WTC11 (cell line): ENCODE data around the gene FMC1. TPM values are rescaled to one million over a fixed set of nuclear protein-coding genes. Genes with fewer than 3 reads are reported as not detected.

ENCODE experiments used
- ATAC-seq: fragments of 200-7000 bp; cut with Tn5 transposase; 2 replicates; pipeline ENCODE4 v1.10.0; 2021; ENCODE audit warnings: mild to moderate bottlenecking, moderate library complexity
- CTCF ChIA-PET: fragments of 300-600 bp; sonication (Branson Sonifier 250); formaldehyde crosslinking; loops from one replicate; lab custom pipeline; 2021; ENCODE audit warnings: antibody characterized with exemption; lab: Charles Lee
- POLR2A ChIA-PET: fragments of 350-600 bp; sonication (Branson Sonifier 250); formaldehyde crosslinking; loops from one replicate; lab custom pipeline; 2021; ENCODE audit warnings: antibody characterized with exemption; lab: Charles Lee
- DNase-seq: peaks from one replicate; pipeline ENCODE4 v3.0.0; 2021; ENCODE audit warnings: low spot score
- H3K27ac Mint-ChIP-seq: 2 replicates; pipeline ENCODE4 v1.8.0; 2021; ENCODE audit warnings: mixed read lengths
- H3K27me3 Mint-ChIP-seq: 2 replicates; pipeline ENCODE4 v1.8.0; 2021; ENCODE audit warnings: low read depth, mild to moderate bottlenecking, moderate library complexity, mixed read lengths
- H3K36me3 Mint-ChIP-seq: 2 replicates; pipeline ENCODE4 v1.8.0; 2021; ENCODE audit warnings: mixed read lengths
- H3K4me1 Mint-ChIP-seq: 2 replicates; pipeline ENCODE4 v1.8.0; 2022; ENCODE audit warnings: mixed read lengths
- H3K4me3 Mint-ChIP-seq: 2 replicates; pipeline ENCODE4 v1.8.0; 2021; ENCODE audit warnings: mild to moderate bottlenecking, moderate library complexity, mixed read lengths
- H3K9me3 Mint-ChIP-seq: 2 replicates; pipeline ENCODE4 v1.8.0; 2021; ENCODE audit warnings: mixed read lengths
- ATF2 ChIP-seq: sonication (generic); formaldehyde crosslinking; IDR thresholded peaks from 2 replicates; pipeline ENCODE4 v1.8.1; 2022; ENCODE audit warnings: low read depth, missing genetic modification reagents, borderline replicate concordance
- CREM ChIP-seq: sonication (generic); formaldehyde crosslinking; IDR thresholded peaks from 2 replicates; pipeline ENCODE4 v1.8.1; 2022; ENCODE audit warnings: mild to moderate bottlenecking, missing genetic modification reagents, moderate library complexity
- E2F1 ChIP-seq: sonication (generic); formaldehyde crosslinking; IDR thresholded peaks from 2 replicates; pipeline ENCODE4 v1.8.0; 2022; ENCODE audit warnings: mild to moderate bottlenecking, missing genetic modification reagents
- E2F5 ChIP-seq: sonication (generic); formaldehyde crosslinking; IDR thresholded peaks from 2 replicates; pipeline ENCODE4 v1.8.1; 2022; ENCODE audit warnings: mild to moderate bottlenecking, moderate library complexity, missing genetic modification reagents
- ELF4 ChIP-seq: sonication (generic); formaldehyde crosslinking; IDR thresholded peaks from 2 replicates; pipeline ENCODE4 v1.8.1; 2022; ENCODE audit warnings: low read depth, mild to moderate bottlenecking, moderate library complexity, missing genetic modification reagents
- FOXP1 ChIP-seq: sonication (generic); formaldehyde crosslinking; IDR thresholded peaks from 2 replicates; pipeline ENCODE4 v1.8.0; 2022; ENCODE audit warnings: missing genetic modification reagents, mild to moderate bottlenecking, moderate library complexity, borderline replicate concordance
- HMGA2 ChIP-seq: fragments of 250-450 bp; sonication (Bioruptor Pico); IDR thresholded peaks from 2 replicates; pipeline ENCODE4 v1.4.0; 2021; ENCODE audit warnings: mild to moderate bottlenecking, moderate library complexity
- HMGXB4 ChIP-seq: sonication (generic); formaldehyde crosslinking; IDR thresholded peaks from 2 replicates; pipeline ENCODE4 v1.8.1; 2023; ENCODE audit warnings: mild to moderate bottlenecking, moderate library complexity, missing genetic modification reagents
- IRF2 ChIP-seq: sonication (generic); formaldehyde crosslinking; IDR thresholded peaks from 2 replicates; pipeline ENCODE4 v1.8.0; 2022; ENCODE audit warnings: low read depth, missing genetic modification reagents, borderline replicate concordance
- KAT7 ChIP-seq: sonication (generic); formaldehyde crosslinking; IDR thresholded peaks from 2 replicates; pipeline ENCODE4 v1.8.1; 2023; ENCODE audit warnings: missing genetic modification reagents, mild to moderate bottlenecking, borderline replicate concordance
- MAX ChIP-seq: sonication (generic); formaldehyde crosslinking; IDR thresholded peaks from 2 replicates; pipeline ENCODE4 v1.8.0; 2022; ENCODE audit warnings: mild to moderate bottlenecking, missing genetic modification reagents
- PREB ChIP-seq: sonication (generic); formaldehyde crosslinking; IDR thresholded peaks from 2 replicates; pipeline ENCODE4 v1.8.1; 2022; ENCODE audit warnings: mild to moderate bottlenecking, missing genetic modification reagents, moderate library complexity, borderline replicate concordance
- RELA ChIP-seq: sonication (generic); formaldehyde crosslinking; IDR thresholded peaks from 2 replicates; pipeline ENCODE4 v1.8.1; 2022; ENCODE audit warnings: missing genetic modification reagents, mild to moderate bottlenecking, borderline replicate concordance
- SMAD3 ChIP-seq: sonication (generic); formaldehyde crosslinking; IDR thresholded peaks from 2 replicates; pipeline ENCODE4 v1.8.0; 2022; ENCODE audit warnings: missing genetic modification reagents, mild to moderate bottlenecking, borderline replicate concordance
- SOX15 ChIP-seq: fragments of 250-450 bp; sonication (Bioruptor Pico); IDR thresholded peaks from 2 replicates; pipeline ENCODE4 v1.9.0; 2021; ENCODE audit warnings: mild to moderate bottlenecking
- SP1 ChIP-seq: sonication (generic); formaldehyde crosslinking; conservative IDR thresholded peaks from 2 replicates; pipeline ENCODE4 v1.8.1; 2022; ENCODE audit warnings: missing genetic modification reagents
- ZBTB43 ChIP-seq: sonication (generic); formaldehyde crosslinking; IDR thresholded peaks from 2 replicates; pipeline ENCODE4 v1.8.1; 2023; ENCODE audit warnings: mild to moderate bottlenecking, missing genetic modification reagents
- ZNF281 ChIP-seq: sonication (generic); formaldehyde crosslinking; IDR thresholded peaks from 2 replicates; pipeline ENCODE4 v1.8.0; 2023; ENCODE audit warnings: mild to moderate bottlenecking, missing genetic modification reagents
- total RNA-seq: library from RNA; stranded (reverse); gene quantifications from 3 replicates; pipeline ENCODE4 v1.2.3, GENCODE V29; 2021

Gene FMC1
- total RNA-seq, 1 experiment from 2014 or later: 16.3 TPM

- no peaks in the 10 kb centered on the region for H3K4me1 Mint-ChIP-seq
- no peak overlapping the region for H3K4me3 Mint-ChIP-seq
- H3K9me3 Mint-ChIP-seq: no peaks in the 10 kb centered on the region; the same call in 1 of the 2 replicates
- TF ChIP-seq MAX (CRISPR knock-in tag): no peak
- no peak for TF ChIP-seq PREB (CRISPR knock-in tag)
- TF ChIP-seq KAT7 (CRISPR knock-in tag): no peak
- no peak for TF ChIP-seq ATF2
- TF ChIP-seq HMGXB4 (CRISPR knock-in tag): no peak
- no peak for TF ChIP-seq ZBTB43
- TF ChIP-seq ZNF281 (CRISPR knock-in tag): no peak
- no peak for TF ChIP-seq HMGA2 (CRISPR knock-in tag)
- no peak for TF ChIP-seq CREM (CRISPR knock-in tag)
- TF ChIP-seq SMAD3 (CRISPR knock-in tag): no peak
- TF ChIP-seq E2F5 (CRISPR knock-in tag): no peak
- TF ChIP-seq IRF2 (CRISPR knock-in tag): no peak
- TF ChIP-seq E2F1 (CRISPR knock-in tag): no peak
- TF ChIP-seq FOXP1: no peak
- no peak for TF ChIP-seq RELA (CRISPR knock-in tag)
- TF ChIP-seq ELF4 (CRISPR knock-in tag): no peak
- no peak for TF ChIP-seq SP1 (CRISPR knock-in tag)
- no peak for TF ChIP-seq SOX15 (CRISPR knock-in tag)
- ChIA-PET POLR2A (no interaction called here), CTCF (no interaction called here)
- no peak for ATAC-seq
- no peak for DNase-seq
- H3K27me3 Mint-ChIP-seq: no peaks in the 10 kb centered on the region
- H3K36me3 Mint-ChIP-seq: peaks cover 54% of the 10 kb centered on the region
- peak overlapping the region; percentile 54 for H3K27ac Mint-ChIP-seq
Measured at GRCh38 chr7:139387594-139387993, 46.5 kb downstream of the FMC1 start.
